ENCODE measurements around the gene FSTL4.
"Not testable (repeated sequence)": the region's sequence is repeated elsewhere in the genome, so short reads cannot be mapped to it uniquely, and the experiment has no call there.

Gene FSTL4

DNA sequence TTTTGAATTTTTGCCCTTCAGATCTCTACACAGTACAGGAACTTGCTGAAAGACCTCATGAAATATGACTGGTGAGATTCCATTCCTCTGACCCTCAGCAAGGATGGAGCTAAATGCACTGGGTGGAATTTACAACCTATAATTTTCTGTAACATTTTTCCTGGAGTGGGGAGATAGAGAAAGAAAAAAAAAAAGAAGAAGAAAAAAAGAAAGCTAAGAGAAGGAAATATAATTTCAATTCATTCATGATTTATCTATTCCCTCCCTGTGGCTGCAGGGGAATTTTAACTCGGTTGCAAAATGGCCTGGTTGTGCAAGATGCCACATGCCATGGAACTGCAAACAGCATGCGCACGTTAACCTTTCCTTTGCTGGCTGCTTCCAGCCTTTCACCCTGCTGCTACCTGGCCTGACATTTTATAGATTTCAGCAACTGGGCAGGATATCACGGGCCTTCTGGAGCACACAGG is 155.4 kb downstream of the FSTL4 start:
- DNase-seq (ENCODE audit: low spot score), result no peak

DNA sequence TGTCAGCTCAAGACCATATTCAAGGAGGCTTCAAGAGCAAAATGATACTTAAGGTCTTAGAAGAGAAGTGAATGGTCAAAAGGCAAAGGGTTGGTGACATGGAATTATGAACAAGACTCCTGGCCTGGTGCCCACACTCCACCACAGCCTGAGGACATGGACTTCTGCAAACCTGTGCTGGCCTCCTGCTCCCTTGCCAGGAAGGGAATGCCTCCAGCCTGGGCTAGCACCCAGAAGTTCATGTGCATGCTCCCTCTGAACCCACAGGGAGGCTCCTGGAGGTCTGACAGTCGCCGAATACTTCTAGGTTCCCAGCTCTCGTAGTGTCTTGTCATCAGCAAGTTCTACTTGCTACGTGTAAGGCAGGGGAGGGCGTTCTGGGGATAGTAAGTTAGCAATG is 156.7 kb downstream of the FSTL4 start:
- DNase-seq (ENCODE audit: low spot score), result no peak

DNA sequence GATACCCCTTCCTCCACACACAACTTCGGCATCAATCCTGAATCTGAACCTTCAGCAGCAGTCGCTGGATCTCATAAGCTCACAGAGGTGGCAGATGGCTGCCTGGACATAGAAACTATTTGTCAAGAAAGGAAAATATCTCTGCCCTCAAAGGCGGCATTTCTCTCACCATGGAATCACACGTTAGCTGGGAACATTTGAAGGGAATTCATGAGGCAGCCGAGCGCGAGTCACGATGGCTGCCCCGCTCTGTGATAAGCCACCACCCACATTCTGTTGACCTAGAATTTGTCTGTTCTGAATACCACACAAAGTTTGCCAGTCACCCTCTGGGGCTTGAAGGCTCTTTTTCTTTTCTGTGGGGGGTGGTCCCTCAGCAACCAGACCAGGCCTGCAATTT is 157.9 kb downstream of the FSTL4 start:
- no peak for DNase-seq (ENCODE audit: low spot score)

DNA sequence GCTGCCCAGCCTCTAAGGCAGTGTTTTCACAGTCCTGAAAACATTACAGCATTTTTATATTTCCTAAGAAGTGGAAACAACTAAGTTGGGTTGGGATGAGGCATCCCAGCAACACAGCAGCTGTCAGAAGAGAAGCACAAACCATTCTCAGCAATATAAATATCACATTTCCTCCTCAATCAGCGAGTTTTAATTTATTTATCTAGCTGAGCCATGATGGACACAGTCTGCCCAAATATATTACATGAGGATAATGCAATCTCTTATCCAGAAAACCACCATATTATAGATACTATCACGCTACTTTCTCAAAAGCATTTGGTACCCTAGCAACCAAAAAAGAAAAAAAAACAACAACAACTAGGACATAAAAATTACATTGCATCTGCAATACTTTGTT is 158.5 kb downstream of the FSTL4 start:
- no peak for DNase-seq (ENCODE audit: low spot score)

DNA sequence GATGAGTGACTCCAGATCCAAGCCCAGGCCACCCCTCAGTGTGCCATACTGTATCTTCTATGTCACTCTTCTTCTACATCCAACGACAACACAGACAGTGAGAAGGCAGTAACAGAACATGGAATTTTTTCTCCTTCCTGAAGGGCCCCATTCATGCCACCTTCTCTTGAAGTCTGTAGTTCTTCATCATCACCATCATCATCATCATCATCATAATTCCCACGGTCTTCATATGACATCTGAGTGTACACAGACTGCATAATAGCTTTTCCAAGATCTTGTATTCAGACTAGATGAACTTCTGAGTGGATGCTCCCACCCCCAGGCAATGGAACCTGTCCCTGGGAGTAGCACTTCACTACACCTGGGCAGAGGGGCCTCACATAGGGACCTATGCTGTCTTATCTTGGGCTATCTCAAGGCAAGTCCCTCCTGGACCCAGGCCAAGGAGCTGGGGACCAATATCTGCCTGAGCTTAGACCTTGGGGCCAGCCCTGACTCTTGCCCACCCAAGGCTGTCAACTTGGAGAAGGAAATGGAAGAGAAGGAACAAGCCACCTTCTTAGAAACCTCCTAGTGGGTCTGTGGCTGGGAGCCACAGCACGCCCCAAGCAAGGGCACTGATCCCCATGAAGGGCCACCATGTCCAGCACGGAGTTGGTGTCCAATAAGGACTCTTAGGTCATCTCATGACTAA is 159.1 kb downstream of the FSTL4 start:
- DNase-seq (ENCODE audit: low spot score), result no peak

DNA sequence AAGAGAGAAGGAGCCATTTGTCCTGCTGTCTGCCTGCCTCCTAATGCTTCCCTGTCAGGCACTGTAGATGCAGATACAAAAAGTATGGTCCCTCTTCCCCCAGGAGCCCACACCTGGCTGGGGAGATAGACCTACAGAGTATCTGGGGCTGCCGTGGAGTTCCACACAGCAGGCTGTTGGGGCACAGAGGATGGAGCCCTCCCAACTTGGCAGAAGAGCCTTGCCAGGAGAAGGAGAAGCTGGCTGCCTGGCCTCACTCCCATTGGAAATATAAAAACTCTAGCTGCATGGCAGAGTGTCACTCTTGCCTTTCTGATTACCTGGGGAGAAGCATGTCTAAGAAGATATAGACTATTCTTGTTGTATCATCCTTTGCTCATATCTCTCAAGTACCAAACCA is 160.4 kb downstream of the FSTL4 start:
- no peak for DNase-seq (ENCODE audit: low spot score)

DNA sequence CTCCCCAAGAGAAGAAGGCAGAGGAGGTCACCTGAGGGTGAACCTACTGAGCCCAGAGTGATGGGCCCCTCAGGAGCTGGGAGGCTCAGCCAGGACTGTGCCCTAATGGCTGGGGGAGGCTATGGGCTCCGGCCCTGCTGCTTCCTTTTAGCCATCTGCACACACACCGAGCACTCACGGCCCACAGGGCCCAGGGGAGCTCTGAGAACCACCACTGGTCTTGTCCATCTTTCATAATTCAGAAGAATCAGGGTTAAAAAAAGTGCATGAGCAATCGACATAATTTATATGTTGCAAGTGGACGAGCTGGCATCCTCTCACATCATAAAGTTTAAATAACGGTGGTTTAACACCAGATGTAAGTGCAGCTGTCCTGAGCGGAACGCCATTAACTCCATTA is 162.1 kb downstream of the FSTL4 start:
- no peak for DNase-seq (ENCODE audit: low spot score)

DNA sequence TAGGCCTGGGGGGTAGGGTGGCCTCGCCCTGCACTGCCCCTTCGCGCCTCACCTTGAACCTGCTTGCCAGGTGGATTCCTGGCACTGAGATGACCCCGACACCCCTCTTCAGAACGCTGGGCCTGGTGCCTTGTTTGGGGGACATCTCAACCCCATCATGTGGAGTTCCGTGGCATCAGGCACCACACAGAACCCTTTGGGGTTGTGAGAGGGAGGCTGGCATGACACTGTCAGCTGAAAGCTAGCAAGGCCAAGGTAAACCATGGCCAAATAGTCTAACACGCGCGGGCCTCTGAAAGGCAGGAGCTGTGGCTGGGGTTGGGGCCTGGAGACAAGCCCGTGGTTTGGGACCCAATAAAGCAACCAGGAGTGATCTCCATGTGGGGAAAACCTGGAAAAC is 163.2 kb downstream of the FSTL4 start:
- DNase-seq (ENCODE audit: low spot score), result no peak

DNA sequence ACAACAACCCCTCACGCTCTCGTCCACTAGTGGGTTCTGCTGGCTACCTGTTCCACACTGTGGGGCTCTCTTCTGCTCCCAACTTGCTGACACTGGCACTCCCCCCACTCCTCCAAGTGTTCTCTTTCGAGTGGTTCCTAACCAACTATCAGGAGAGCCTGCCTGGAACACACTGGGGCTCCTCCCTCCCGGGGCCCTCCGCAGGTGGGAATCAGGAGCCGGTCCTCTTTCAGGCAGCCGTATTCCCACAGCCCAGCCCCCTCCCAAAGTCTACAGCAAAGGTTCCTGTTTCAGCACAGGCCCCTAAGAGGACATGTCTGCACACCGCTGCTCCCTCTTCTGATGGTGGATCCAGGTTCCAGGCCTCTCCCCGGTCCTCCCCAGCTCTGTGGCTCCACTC is 165.9 kb downstream of the FSTL4 start:
- DNase-seq (ENCODE audit: low spot score), result no peak

DNA sequence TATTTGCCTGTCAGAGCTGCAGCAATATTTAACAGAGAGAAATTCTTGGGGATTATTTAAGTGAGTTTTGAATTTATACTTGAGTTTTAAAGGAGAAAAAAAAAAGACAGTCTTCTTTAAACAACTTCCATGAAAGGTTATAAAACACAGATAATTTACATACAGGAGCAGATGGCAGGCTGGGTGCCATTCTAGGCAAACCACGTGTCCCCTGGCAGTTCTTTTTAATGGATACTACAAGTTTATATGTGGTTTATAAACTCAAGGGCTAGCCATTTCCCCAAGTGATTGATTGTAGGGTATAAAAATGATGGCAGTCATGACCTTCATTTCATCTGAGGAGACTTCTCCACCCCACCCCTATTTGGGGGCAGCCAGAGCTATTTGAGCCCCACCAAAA is 166.6 kb downstream of the FSTL4 start:
- DNase-seq (ENCODE audit: low spot score), result no peak

DNA sequence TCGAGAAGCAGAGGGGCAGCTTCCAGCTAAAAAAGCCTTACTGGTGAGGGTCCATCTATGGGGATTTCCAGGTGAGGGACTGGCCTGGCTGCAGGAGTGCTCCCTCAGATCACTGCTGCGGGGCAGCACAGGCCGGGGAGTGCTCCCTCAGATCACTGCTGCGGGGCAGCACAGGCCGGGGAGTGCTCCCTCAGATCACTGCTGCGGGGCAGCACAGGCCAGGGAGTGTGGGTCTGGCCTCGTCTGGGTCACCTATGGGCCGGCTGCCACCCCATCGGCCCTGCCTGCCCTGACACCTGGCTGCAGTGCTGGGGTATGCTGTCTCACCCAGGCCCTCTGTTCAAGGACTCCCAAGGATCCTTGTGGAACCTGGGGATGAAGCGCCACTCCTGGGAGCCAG is 167.1 kb downstream of the FSTL4 start:
- DNase-seq (ENCODE audit: low spot score), result not testable (repeated sequence)

DNA sequence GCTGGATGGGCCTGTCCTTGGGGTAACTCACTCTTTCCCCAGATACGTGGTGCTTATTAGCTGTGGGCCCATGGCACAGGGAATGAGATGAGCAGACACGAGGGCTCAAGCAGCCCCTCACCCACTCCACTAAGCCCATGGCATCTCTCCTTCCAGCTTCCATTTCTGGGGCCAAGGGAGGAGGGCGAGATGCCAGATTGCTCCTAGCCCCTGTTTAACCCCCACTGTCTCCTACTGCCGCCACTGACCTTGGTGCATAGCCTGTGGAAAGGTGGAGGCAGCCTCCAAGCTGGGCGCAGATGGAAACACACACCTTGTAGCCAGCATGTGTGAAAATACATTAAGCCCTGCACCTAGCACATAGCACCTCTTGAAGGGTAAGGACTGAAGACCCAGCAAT is 167.6 kb downstream of the FSTL4 start:
- DNase-seq (ENCODE audit: low spot score), result no peak

DNA sequence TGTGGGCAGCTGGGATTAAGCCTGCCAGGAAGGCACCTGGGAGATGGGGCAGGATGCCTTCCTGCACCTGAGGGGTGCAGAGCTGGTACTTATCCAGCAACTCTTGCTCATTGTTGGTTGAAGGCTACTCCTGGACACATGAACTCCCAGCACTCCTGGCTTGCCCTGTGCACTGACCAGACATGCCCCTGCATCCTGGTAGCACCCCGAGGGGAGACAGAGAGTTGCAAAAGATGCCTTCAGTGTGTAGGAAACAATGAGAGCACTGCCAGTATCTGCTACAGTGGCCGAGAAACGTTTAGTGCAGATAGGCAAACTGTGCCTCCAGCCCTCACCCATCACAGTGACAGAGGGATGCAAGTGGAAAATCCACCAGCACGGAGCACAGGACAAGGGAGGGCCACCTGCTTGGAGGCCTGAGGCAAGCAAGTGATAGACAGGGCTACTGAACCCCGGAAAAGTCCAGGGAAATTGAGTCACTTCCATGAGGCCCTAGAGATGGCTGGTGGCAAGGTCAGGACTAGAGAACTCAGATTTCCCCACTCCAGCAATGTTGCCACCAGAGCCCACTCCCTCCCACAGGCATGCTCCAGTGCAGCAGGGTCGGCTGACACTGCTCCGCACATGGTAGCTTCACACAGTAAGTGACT is 171.1 kb downstream of the FSTL4 start:
- DNase-seq (ENCODE audit: low spot score), result no peak

DNA sequence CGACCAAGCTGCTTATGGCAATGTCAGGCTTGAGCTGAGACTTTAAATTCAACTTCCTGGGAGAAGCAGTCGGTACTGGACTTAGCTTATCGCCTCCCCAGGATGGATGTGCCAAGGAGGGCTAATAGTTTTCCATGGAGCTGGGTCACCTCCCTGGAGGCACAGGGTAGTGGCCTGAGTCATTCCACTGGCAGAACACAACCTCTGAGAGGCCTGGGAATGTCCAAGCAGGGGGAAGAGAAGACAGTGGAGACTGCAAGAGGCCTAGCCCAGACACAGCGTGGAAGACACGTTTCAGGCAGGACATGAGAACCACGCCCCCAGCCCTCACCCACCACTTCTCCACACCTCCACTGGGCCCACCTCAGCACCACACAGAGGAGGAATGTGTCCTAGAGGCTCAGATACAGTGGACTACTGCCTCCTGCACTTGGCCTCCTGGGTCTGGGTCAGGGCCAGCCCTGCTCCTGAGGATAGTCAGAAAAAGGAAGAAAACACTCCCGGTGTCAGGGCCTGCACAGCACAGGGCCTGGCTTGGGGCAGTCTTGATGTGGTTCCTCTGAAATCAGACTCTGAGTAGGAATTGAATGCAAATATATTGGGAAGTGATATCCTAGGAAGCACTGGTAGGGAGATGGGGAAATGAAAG is 171.8 kb downstream of the FSTL4 start:
- no peak for DNase-seq (ENCODE audit: low spot score)

DNA sequence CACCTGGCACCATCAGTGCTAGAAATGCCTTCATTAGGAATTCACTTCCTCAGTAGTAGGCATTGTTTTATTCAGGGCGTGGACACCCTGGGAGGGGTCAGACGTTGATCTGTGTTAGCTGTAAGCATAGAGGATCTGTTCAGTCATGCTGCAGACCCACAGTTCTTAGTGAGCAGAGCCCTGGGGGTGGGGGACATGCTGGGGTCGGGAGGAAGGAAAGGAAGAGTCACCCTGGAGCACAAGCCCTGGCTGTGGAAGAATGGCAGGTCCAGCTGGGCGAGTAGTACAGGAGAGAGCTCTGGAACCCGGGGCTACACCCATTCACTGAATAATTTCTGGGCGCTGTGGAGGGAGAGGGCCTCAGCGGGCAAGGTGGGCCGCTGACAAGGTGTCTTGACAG is 172.5 kb downstream of the FSTL4 start:
- no peak for DNase-seq (ENCODE audit: low spot score)

DNA sequence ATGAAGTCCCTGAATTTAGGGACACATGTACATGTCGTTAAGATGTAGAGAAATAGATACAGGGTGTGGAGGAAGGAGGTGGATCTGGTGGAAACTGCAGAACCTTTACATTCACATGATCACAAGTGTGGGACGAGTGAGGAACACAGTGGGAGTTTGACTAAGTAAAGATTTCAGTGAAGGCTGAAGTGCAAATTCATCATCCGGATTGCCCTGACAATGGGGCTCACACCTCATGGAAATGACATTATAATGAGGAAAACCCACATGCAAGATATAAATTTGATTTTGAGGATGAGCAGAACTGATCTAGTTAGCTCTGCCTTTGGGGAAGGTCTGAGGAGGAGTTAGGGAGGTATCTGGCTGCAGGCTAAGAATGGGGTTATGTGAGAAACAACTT is 173.9 kb downstream of the FSTL4 start:
- DNase-seq (ENCODE audit: low spot score), result no peak

DNA sequence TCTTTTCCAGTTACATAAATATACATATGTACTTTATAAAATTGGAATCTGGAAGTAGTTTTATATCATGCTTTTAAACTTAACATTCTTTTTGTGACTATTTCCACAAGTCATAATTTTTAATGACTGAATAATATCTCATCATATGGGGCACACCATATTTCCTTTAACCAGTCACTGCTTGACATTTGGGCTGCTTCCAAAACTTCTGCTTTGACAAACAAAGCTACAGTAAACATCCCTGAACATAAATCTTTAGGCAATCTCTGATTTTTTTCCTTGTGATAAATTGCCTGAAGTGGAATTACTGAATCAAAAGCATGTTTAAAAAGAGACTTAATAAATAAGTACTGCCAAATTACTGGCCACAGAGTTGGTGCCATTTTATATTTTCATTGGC is 178.0 kb downstream of the FSTL4 start:
- no peak for DNase-seq (ENCODE audit: low spot score)

DNA sequence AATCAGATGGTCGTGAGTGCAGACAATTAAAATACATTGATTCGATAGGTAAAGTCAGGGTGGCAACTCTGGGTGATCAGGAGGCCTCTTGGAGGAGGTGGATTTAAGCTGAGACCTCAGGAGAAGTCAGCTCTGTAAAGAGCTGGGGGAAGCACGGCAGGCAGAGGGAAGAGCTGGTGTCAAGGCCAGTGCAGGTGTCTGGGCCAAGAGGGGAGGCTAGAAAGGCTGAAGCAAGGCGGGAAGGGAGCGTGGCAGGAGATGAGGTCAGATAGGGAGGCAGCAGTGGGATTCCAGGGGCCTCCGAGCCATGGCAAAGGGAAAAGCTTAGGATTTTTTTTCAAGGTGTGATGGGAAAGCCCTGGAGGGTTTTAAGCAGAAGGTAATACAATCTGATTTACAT is 178.7 kb downstream of the FSTL4 start:
- DNase-seq (ENCODE audit: low spot score), result no peak

DNA sequence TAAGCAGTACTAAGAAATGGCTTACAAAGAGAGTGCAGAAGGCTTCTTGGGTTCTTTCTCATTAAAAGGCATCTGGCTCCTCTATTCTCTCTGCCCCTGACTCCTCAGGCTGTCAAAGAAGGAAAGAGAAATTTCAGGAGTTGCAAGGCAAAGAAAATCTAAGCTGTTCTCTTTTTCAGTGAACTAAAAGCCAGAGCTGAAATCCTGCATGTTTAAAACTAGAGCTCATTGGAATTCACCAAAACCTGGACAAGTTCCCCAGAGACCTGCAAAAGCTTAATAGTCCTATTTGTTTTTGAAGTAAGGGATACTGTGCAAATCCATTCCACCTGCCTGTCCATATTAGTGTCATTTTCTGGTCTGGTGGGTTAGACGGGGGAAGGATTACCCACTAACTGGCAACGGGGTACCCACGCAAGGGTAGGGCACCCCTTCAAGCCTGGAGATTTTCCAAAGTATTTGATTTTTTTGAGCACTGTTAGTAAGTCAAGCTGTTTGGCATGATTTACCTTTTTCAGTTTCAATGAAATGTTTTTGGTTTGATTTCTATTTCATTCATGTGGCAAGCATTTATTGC is 179.3 kb downstream of the FSTL4 start:
- no peak for DNase-seq (ENCODE audit: low spot score)

DNA sequence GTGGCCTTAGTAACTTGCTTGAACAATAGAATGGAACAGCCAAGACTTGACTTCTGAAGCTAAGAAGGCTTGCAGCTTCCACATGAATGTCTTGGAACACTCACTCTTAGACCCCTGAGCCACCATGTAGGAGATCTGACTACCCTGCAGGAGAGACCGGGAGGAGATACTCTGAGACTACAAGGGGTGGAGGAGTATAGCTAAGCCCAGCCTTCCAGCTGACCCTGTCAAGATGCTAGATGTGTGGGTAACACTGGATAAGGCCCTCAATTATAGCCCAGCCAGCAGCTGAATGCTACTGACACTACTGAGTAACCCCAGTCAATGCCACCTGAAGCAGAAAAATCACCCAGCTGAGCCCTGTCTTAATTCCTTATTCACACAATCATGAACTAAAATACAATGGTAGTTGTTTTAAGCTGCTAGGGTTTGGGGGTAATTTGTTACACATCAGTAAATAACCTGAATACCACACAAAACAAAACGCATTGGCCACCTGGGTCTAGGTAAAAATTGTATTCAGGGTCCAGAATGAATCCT is 180.9 kb downstream of the FSTL4 start:
- no peak for DNase-seq (ENCODE audit: low spot score)

DNA sequence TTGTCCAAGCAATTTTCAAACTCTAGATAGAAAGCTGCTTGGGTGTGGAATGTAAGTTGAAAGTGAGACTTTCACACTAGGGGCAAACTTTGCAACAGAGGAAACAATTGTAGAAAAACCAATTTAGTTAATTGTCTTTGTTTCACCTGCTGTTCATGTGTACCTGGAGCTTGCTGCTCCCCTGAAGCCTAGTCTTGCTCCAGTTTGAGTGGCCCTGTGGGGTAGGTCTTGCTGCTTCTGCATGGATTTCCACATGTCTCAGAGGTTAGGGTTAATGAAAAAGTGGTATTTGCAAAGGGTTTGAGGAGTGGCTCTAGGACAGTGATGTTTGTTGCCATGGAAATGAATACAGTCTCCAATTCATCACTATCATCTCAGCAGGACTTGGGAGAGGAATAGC is 182.2 kb downstream of the FSTL4 start:
- no peak for DNase-seq (ENCODE audit: low spot score)

DNA sequence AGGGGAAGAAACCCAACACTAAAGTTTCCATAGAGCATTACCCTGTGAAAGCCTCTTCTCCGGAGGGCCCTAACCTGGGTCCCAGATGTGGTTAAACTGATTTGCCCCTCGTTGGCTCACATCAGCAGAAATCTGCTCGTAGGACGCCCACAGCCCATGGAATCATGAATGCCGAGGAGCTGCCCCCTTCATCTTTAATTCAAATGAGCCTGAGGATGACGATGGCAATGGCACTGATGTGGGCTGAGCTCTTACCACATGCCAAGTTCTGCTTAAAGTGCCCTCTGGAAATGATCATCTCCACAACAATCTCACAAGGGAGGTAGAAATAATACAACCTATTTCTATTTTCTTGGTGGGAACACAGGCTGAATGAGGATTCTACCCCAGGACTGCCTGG is 183.3 kb downstream of the FSTL4 start:
- DNase-seq (ENCODE audit: low spot score), result no peak

DNA sequence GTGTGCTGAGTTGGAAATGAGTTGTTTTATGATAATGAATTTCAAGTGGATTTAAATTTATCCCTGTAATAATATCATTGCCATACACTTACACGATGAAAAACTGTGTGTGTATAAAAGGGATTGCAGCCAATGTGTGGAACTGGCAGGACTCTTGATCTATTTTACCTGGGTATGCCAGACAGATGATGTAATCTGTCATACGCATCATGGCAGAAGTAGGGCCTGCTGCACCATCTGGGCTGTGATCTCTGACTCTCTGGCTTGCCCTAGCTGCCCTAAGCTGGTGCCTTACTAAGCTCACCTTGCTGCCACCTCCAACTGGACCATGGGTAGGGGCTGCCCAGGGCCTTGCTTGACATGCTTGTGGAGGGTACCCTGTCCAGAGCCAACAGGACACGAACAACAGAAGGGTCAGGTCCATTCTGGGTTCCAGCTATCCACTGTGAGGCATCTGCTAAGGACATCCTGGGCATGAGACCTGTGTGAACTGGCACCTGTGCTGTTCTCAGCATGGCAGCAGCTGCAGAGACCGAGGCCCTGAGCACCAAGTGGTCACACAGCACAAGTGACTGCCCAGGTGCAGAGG is 184.2 kb downstream of the FSTL4 start:
- DNase-seq (ENCODE audit: low spot score), result no peak
